ENCODE results near the gene FLAD1.
A peak's percentile ranks its signal among the peaks of the same experiment; 100 is the strongest.

Gene FLAD1

DNA sequence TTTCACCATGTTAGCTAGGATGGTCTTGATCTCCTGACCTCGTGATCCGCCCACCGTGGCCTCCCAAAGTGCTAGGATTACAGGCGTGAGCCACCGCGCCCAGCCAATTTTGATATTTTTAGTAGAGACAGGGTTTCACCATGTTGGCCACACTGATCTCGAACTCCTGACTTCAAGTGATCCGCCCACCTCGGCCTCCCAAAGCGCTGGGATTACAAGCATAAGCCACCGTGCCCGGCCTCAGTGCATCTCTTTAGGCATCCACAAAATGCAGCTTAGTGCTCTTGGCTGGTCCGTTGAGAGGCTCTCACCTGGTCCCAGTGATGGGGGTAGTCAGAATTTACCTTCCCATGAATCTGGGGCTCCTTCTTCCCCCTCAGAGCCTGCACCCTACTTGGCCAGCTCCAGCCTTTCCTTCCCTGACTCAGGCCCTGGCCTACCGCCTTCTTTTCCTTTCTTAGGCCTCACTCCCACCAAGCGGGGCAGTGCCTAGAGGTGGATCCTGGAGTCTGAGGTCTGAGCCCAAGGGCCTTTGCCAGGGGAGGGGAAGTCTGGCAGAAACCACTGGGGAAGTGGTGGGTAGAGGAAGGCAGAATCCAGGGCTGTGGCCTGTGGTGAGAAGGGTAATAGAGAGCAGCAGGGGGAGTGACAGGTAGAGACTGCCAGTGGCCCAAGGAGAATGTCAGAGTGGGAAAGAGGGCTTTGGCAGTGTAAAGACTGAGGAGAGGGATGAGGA, 14.0 kb downstream of the FLAD1 start:
- H3K9me3 ChIP-seq (ENCODE audit: control insufficient read depth in 1 of 2, low read length in 2 of 2) = no peaks in the 10 kb centered on the region
- no peak overlapping the region for H3K4me3 ChIP-seq (ENCODE audit: low read depth in 1 of 2, low read length in 2 of 2)
- H3K27me3 ChIP-seq (ENCODE audit: control insufficient read depth in 1 of 2, insufficient read depth in 2 of 2, low read length in 2 of 2) = no peaks in the 10 kb centered on the region
- H3K36me3 ChIP-seq (ENCODE audit: control insufficient read depth in 1 of 2, insufficient read depth in 2 of 2, low read length in 2 of 2) = peaks cover 0 to 4% of the 10 kb centered on the region in 2 donors
- peaks cover 22 to 34% of the 10 kb centered on the region in 2 donors for H3K4me1 ChIP-seq (ENCODE audit: control insufficient read depth in 1 of 2, insufficient read depth in 2 of 2, low read length in 2 of 2)
- no peak overlapping the region for H3K27ac ChIP-seq (ENCODE audit: low read depth, low read length)
- H3K9ac ChIP-seq (ENCODE audit: low read depth in 1 of 2, low read length in 2 of 2) = no peak overlapping the region

DNA sequence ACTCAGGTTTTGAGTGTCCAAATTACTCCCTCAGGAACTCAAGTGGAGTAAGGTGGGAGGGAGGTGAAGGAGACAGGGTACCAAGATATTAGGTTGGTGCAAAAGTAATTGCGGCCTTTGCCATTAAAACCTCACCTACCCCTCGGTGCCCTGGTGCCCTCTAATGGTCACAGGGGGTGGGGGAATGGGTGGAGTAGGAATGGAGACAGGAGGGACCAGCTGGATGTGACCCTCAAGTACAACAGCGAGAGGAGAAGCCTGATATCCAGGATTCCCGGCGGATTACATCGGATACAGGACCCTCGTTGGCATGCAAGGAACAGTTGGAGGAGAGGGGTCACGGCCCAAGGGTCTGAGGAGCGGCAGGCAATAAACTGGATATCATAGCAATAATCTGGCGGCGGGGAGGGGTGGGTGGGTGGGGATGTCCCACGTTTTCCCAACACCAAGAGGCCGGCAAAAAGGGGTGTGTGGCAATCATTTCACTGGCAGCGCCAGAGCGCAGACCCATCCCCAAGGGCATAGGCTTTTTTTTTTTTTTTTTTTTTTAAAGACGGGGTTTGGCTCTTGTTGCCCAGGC, 15.1 kb downstream of the FLAD1 start:
- Histone ChIP-seq H3K27me3 (ENCODE audit: control insufficient read depth in 1 of 2, insufficient read depth in 2 of 2, low read length in 2 of 2) (no peaks in the 10 kb centered on the region), H3K9me3 (ENCODE audit: control insufficient read depth in 1 of 2, low read length in 2 of 2) (no peaks in the 10 kb centered on the region), H3K27ac (ENCODE audit: low read depth, low read length) (no peak overlapping the region), H3K9ac (ENCODE audit: low read depth in 1 of 2, low read length in 2 of 2) (no peak overlapping the region), H3K4me3 (ENCODE audit: low read depth in 1 of 2, low read length in 2 of 2) (no peak overlapping the region), H3K36me3 (ENCODE audit: control insufficient read depth in 1 of 2, insufficient read depth in 2 of 2, low read length in 2 of 2) (no peaks in the 10 kb centered on the region), H3K4me1 (ENCODE audit: control insufficient read depth in 1 of 2, insufficient read depth in 2 of 2, low read length in 2 of 2) (peaks cover 22 to 34% of the 10 kb centered on the region in 2 donors)

GRCh38 chr1:154998818-154999570, 15.8 kb downstream of the FLAD1 start:
- Histone ChIP-seq H3K27ac (ENCODE audit: low read depth, low read length) (no peak overlapping the region), H3K9ac (ENCODE audit: low read depth in 1 of 2, low read length in 2 of 2) (peak overlapping the region; percentile 40 to 88), H3K36me3 (ENCODE audit: control insufficient read depth in 1 of 2, insufficient read depth in 2 of 2, low read length in 2 of 2) (no peaks in the 10 kb centered on the region), H3K9me3 (ENCODE audit: control insufficient read depth in 1 of 2, low read length in 2 of 2) (no peaks in the 10 kb centered on the region), H3K4me1 (ENCODE audit: control insufficient read depth in 1 of 2, insufficient read depth in 2 of 2, low read length in 2 of 2) (peaks cover 22 to 34% of the 10 kb centered on the region in 2 donors), H3K27me3 (ENCODE audit: control insufficient read depth in 1 of 2, insufficient read depth in 2 of 2, low read length in 2 of 2) (no peaks in the 10 kb centered on the region), H3K4me3 (ENCODE audit: low read depth in 1 of 2, low read length in 2 of 2) (peak overlapping the region; percentile 21 to 58)

DNA sequence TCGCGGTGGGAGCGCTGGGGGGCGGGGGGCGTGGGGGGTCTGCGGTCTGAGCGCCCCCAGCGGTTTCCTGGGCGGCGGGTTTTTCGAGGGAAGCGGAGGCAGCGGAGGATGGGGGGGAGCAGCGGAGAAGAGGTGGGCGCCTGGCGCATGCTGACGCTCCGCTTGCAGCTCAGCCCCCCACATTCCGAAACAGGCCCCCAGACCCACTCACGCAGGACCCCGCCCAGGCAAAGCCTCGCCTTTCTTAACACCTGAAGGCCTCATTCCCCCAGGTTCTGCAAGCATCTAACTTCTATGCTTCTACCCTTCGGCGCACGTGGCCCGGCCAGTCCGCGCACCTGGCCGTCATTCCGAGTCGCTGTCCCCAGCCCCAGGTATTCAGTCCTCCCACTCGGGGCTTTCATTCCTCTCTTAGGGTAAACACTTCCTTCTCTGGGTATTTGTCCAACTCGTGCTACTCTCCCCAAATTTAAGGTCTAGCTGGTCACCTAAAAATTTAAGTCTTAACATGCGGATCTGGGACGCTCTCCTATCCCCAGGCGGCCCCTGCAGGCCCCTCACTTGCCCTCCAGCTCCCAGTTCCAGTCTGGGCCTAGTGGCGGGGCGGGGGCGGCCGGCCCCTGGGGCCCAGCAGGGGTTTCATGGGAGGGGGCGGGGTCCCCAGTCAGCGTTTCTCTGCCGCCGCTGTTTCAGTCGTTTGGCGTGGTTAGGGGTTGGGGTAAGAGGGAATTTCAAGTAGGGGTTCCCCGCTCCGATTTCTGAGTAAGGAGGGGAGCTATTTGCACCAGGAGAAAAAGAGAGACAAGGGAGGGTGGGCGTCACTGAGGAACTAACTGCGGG, 16.6 kb downstream of the FLAD1 start:
- H3K9ac ChIP-seq (ENCODE audit: low read depth in 1 of 2, low read length in 2 of 2) = peak overlapping the region; percentile 88 to 93
- H3K9me3 ChIP-seq (ENCODE audit: control insufficient read depth in 1 of 2, low read length in 2 of 2) = no peaks in the 10 kb centered on the region
- H3K4me1 ChIP-seq (ENCODE audit: control insufficient read depth in 1 of 2, insufficient read depth in 2 of 2, low read length in 2 of 2) = peaks cover 30 to 33% of the 10 kb centered on the region in 2 donors
- H3K36me3 ChIP-seq (ENCODE audit: control insufficient read depth in 1 of 2, insufficient read depth in 2 of 2, low read length in 2 of 2) = no peaks in the 10 kb centered on the region
- peak overlapping the region; percentile 88 for H3K27ac ChIP-seq (ENCODE audit: low read depth, low read length)
- H3K27me3 ChIP-seq (ENCODE audit: control insufficient read depth in 1 of 2, insufficient read depth in 2 of 2, low read length in 2 of 2) = no peaks in the 10 kb centered on the region
- H3K4me3 ChIP-seq (ENCODE audit: low read depth in 1 of 2, low read length in 2 of 2) = peak overlapping the region; percentile 82 to 89

GRCh38 chr1:155000411-155000725, 17.2 kb downstream of the FLAD1 start:
- Histone ChIP-seq H3K4me3 (ENCODE audit: low read depth in 1 of 2, low read length in 2 of 2) (peak overlapping the region; percentile 82 to 89), H3K9me3 (ENCODE audit: control insufficient read depth in 1 of 2, low read length in 2 of 2) (no peaks in the 10 kb centered on the region), H3K4me1 (ENCODE audit: control insufficient read depth in 1 of 2, insufficient read depth in 2 of 2, low read length in 2 of 2) (peaks cover 34 to 35% of the 10 kb centered on the region in 2 donors), H3K36me3 (ENCODE audit: control insufficient read depth in 1 of 2, insufficient read depth in 2 of 2, low read length in 2 of 2) (no peaks in the 10 kb centered on the region), H3K9ac (ENCODE audit: low read depth in 1 of 2, low read length in 2 of 2) (peak overlapping the region; percentile 88 to 94), H3K27ac (ENCODE audit: low read depth, low read length) (peak overlapping the region; percentile 94), H3K27me3 (ENCODE audit: control insufficient read depth in 1 of 2, insufficient read depth in 2 of 2, low read length in 2 of 2) (no peaks in the 10 kb centered on the region)

- Histone ChIP-seq H3K4me3 (ENCODE audit: low read depth in 1 of 2, low read length in 2 of 2) (peak overlapping the region; percentile 82 to 89), H3K27me3 (ENCODE audit: control insufficient read depth in 1 of 2, insufficient read depth in 2 of 2, low read length in 2 of 2) (no peaks in the 10 kb centered on the region), H3K27ac (ENCODE audit: low read depth, low read length) (peak overlapping the region; percentile 94), H3K9ac (ENCODE audit: low read depth in 1 of 2, low read length in 2 of 2) (peak overlapping the region; percentile 88 to 94), H3K4me1 (ENCODE audit: control insufficient read depth in 1 of 2, insufficient read depth in 2 of 2, low read length in 2 of 2) (peaks cover 39 to 40% of the 10 kb centered on the region in 2 donors), H3K36me3 (ENCODE audit: control insufficient read depth in 1 of 2, insufficient read depth in 2 of 2, low read length in 2 of 2) (no peaks in the 10 kb centered on the region), H3K9me3 (ENCODE audit: control insufficient read depth in 1 of 2, low read length in 2 of 2) (no peaks in the 10 kb centered on the region)
Measured at GRCh38 chr1:155000726-155001424, 17.7 kb downstream of the FLAD1 start.

GRCh38 chr1:155001425-155001674, 18.2 kb downstream of the FLAD1 start:
- H3K9ac ChIP-seq (ENCODE audit: low read depth in 1 of 2, low read length in 2 of 2) = peak overlapping the region; percentile 88 to 94
- H3K27ac ChIP-seq (ENCODE audit: low read depth, low read length) = peak overlapping the region; percentile 94
- peaks cover 40 to 45% of the 10 kb centered on the region in 2 donors for H3K4me1 ChIP-seq (ENCODE audit: control insufficient read depth in 1 of 2, insufficient read depth in 2 of 2, low read length in 2 of 2)
- peak overlapping the region; percentile 82 to 89 for H3K4me3 ChIP-seq (ENCODE audit: low read depth in 1 of 2, low read length in 2 of 2)
- no peaks in the 10 kb centered on the region for H3K9me3 ChIP-seq (ENCODE audit: control insufficient read depth in 1 of 2, low read length in 2 of 2)
- no peaks in the 10 kb centered on the region for H3K27me3 ChIP-seq (ENCODE audit: control insufficient read depth in 1 of 2, insufficient read depth in 2 of 2, low read length in 2 of 2)
- H3K36me3 ChIP-seq (ENCODE audit: control insufficient read depth in 1 of 2, insufficient read depth in 2 of 2, low read length in 2 of 2) = no peaks in the 10 kb centered on the region

DNA sequence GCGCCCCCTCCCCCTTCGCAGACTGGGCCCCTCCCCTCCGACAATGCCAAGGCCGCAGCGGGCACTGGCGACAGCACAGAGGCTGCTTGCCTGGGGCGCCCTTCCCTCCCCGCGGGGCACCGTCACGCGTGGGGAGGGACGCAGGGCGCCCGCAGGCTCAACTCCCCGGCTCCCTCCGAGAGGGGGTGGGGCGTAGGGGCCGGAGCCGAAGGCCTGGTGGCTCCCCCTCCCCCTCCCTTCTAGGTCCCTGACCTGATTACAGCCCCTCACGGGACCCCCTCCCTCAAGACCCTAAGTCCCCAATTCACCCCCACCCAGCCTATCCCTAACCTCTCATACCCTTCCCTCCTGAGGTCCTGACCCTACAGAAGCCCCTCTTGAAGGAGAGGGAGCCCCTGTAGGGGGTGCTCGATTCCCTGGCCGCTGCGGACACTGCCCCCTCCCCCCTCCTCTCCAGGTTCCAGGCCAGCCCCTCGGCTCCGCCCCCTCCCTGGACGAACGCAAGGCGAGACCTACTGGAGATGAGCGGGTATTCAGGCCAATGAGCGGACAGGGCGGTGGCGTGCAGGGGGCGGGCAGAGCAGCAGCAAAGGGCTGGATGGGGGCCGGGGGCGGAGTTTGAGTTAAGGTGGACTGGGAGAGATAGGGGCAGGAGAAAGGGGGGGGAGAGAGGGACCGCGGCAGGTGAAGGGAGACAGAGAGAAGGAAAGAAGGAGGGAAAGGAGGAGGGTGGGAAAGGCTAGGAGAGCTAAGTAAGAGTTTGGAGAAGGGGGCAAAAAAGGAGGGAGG, 18.7 kb downstream of the FLAD1 start:
- peak overlapping the region; percentile 88 to 94 for H3K9ac ChIP-seq (ENCODE audit: low read depth in 1 of 2, low read length in 2 of 2)
- H3K36me3 ChIP-seq (ENCODE audit: control insufficient read depth in 1 of 2, insufficient read depth in 2 of 2, low read length in 2 of 2) = no peaks in the 10 kb centered on the region
- peak overlapping the region; percentile 94 for H3K27ac ChIP-seq (ENCODE audit: low read depth, low read length)
- no peaks in the 10 kb centered on the region for H3K27me3 ChIP-seq (ENCODE audit: control insufficient read depth in 1 of 2, insufficient read depth in 2 of 2, low read length in 2 of 2)
- peaks cover 43 to 50% of the 10 kb centered on the region in 2 donors for H3K4me1 ChIP-seq (ENCODE audit: control insufficient read depth in 1 of 2, insufficient read depth in 2 of 2, low read length in 2 of 2)
- no peaks in the 10 kb centered on the region for H3K9me3 ChIP-seq (ENCODE audit: control insufficient read depth in 1 of 2, low read length in 2 of 2)
- peak overlapping the region; percentile 89 to 96 for H3K4me3 ChIP-seq (ENCODE audit: low read depth in 1 of 2, low read length in 2 of 2)
